Measurements from ENCODE around the gene PHF2.

Gene PHF2

DNA sequence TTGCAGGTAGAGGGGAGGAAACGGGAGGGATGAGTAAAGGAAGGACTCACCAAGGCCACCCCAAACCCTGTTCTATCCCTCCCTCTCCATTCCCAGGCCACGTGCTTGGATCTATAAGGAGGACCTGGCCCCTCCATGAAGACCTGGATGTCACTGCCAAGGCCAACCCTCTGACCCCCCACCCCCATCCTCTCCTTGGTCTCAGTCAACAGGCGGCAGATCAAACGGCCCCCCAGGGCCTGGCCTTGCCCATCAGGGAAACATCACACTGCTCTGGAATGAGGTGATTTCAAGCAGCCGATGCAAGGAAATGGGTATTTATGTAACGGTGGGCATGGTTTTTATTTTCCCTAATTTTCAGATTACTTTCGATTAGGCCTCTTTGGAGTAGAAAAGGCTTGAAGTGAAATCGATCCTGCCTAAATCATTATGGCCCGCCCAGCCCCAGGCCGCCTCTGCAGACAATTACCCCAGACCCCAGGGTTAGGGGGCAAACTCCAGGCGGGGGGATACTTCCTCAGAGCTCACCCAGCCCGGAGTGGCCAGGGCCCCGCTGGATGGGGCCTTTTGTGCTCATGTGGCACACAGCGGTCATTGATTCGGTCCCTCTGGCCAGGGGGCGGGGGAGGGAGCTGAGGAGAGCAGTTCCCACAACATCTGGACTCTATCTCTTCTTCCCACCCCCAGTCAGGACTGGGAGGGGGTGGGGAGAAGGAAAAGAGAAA lies 125.3 kb downstream of the PHF2 start:
- H3K27me3 Mint-ChIP-seq, result peaks cover 16% of the 10 kb centered on the region
- peaks cover 6% of the 10 kb centered on the region for H3K9me3 Mint-ChIP-seq
- H3K36me3 Mint-ChIP-seq (ENCODE audit: insufficient read depth), result peaks cover 1% of the 10 kb centered on the region
- no peak for DNase-seq (ENCODE audit: low spot score in 2 of 2)
- no peak overlapping the region for H3K4me3 Mint-ChIP-seq
- no peak for ATAC-seq (replicated peaks; ENCODE audit: extremely low read depth, poor library complexity, severe bottlenecking)
- no peaks in the 10 kb centered on the region for H3K4me1 Mint-ChIP-seq
- no peak overlapping the region for H3K27ac Mint-ChIP-seq (ENCODE audit: low read depth)

DNA sequence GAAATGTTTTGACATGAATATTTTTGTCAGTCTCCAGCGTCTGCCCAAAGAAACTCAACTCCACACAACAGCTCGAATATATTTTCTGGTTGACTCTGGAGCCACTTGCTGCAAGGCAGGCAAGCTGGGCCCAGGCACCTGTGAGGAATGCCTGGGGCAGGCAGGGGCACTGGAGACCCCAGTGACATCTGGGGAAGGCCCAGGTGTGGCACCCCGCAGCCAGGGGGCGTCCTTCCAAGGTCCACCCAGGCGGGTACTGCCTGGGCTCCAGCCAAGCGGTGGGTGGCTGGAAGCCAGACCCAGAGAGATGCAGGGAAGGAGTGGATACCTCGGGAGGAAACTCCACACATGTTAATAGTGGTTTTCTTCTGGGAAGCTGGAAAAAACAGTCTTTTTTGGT lies 125.9 kb downstream of the PHF2 start:
- H3K4me1 Mint-ChIP-seq, result no peaks in the 10 kb centered on the region
- H3K27ac Mint-ChIP-seq (ENCODE audit: low read depth), result no peak overlapping the region
- DNase-seq (ENCODE audit: low spot score in 2 of 2), result no peak
- H3K36me3 Mint-ChIP-seq (ENCODE audit: insufficient read depth), result peaks cover 1% of the 10 kb centered on the region
- H3K4me3 Mint-ChIP-seq, result no peak overlapping the region
- peaks cover 10% of the 10 kb centered on the region for H3K27me3 Mint-ChIP-seq
- peaks cover 6% of the 10 kb centered on the region for H3K9me3 Mint-ChIP-seq
- ATAC-seq (replicated peaks; ENCODE audit: extremely low read depth, poor library complexity, severe bottlenecking), result no peak

DNA sequence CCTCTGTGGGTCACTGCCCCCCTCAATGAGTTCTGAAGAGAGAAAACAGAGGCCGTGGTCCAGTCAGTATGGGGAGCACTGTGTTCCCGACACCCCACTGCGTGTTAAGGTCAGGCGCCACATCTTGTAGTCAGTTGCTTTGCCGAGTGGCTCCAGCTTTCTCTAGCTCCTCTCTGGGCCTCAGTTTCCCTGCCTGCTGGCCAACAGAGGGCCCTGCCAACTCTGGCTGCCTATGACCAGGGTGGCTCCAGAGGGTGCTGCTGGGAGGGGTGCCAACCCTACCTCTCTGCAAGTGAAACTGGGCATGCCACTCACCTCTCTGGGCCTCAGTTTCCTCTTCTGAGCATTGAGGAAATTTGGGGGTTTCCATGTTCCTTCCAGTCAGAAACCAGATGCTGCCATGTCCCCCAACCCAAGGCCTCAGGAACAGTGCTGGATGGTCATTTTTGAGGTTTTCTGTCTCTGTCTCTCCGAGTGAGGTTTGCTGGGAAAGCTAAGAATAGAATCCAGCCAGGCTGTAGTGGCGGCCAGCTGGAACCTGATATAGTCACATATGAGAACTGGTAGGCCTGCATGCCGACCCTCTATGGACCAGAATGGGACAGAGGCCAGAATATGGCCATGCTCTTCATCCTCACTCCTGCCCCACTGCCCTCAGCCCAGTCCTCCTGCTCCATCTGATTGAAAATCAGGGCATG lies 132.1 kb downstream of the PHF2 start:
- ATAC-seq (replicated peaks; ENCODE audit: extremely low read depth, poor library complexity, severe bottlenecking) (no peak), DNase-seq (ENCODE audit: low spot score in 2 of 2) (no peak)
- Mint-ChIP-seq H3K36me3 (ENCODE audit: insufficient read depth) (no peaks in the 10 kb centered on the region), H3K27me3 (no peaks in the 10 kb centered on the region), H3K4me1 (no peaks in the 10 kb centered on the region), H3K27ac (ENCODE audit: low read depth) (no peak overlapping the region), H3K9me3 (peaks cover 6% of the 10 kb centered on the region), H3K4me3 (no peak overlapping the region)

GRCh38 chr9:93708987-93709302 lies 132.6 kb downstream of the PHF2 start:
- Mint-ChIP-seq H3K4me1 (no peaks in the 10 kb centered on the region), H3K27me3 (no peaks in the 10 kb centered on the region), H3K36me3 (ENCODE audit: insufficient read depth) (no peaks in the 10 kb centered on the region), H3K9me3 (peaks cover 5% of the 10 kb centered on the region), H3K4me3 (no peak overlapping the region), H3K27ac (ENCODE audit: low read depth) (no peak overlapping the region)
- DNase-seq (ENCODE audit: low spot score in 2 of 2) (no peak), ATAC-seq (replicated peaks; ENCODE audit: extremely low read depth, poor library complexity, severe bottlenecking) (no peak)

DNA sequence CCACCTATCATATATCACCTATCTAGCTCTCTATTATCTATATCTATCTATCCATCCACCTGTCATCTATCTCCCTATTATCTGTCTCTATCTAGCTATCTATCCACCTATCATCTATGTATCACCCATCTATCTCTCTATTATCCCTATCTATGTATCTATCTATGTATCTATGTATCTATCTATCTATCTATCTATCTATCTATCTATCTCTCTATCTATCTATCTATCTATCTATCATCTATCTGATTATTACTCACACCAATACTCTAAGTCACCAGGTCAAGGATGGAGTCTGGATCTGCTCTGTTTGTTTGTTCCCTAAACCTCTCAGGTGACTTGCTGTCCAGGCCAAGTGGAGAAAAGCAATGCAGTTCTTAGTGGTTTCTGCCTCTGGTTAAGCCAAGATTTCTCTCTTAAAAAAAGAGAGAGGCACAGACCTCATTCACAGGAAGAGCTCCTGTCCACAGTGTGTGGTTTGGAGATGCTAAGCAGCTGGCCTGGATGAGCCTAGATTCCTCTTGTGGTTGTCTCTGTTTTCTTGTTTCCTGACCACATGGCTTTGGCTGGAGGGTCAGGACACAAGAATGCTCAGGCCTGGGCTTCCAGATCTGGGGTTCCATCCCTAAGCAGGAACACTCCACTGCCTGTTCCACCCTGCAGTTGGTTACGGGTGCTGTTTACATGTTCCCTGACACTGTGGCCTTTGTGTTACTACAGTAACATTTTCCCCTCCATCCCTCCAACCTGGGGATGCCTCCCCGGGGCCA lies 133.4 kb downstream of the PHF2 start:
- DNase-seq (ENCODE audit: low spot score in 2 of 2), result no peak
- Mint-ChIP-seq H3K4me1 (no peaks in the 10 kb centered on the region), H3K9me3 (no peaks in the 10 kb centered on the region), H3K36me3 (ENCODE audit: insufficient read depth) (no peaks in the 10 kb centered on the region), H3K27ac (ENCODE audit: low read depth) (no peak overlapping the region), H3K27me3 (peaks cover 4% of the 10 kb centered on the region), H3K4me3 (no peak overlapping the region)
- no peak for ATAC-seq (replicated peaks; ENCODE audit: extremely low read depth, poor library complexity, severe bottlenecking)

DNA sequence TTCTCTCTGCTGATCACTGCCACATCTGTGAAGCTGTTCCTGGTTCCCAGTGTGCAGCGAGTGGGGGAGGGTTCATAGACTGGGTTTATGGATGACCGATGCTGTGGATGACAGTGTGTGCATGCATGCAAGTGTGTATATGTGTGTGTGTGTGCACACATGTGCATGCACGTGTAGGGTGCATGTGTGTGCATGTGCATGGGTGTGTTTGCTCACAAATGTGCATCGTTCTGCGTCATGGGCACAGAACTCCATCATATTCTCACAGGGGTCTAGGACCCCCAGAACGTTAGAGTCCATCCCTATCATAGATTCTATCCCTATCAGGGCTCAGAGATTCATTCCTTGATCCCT lies 134.0 kb downstream of the PHF2 start:
- no peaks in the 10 kb centered on the region for H3K9me3 Mint-ChIP-seq

GRCh38 chr9:93711002-93711401 lies 134.6 kb downstream of the PHF2 start:
- Mint-ChIP-seq H3K36me3 (ENCODE audit: insufficient read depth) (no peaks in the 10 kb centered on the region), H3K9me3 (peaks cover 1% of the 10 kb centered on the region), H3K4me1 (no peaks in the 10 kb centered on the region), H3K4me3 (no peak overlapping the region), H3K27ac (ENCODE audit: low read depth) (no peak overlapping the region), H3K27me3 (peaks cover 12% of the 10 kb centered on the region)
- DNase-seq (ENCODE audit: low spot score in 2 of 2) (no peak), ATAC-seq (replicated peaks; ENCODE audit: extremely low read depth, poor library complexity, severe bottlenecking) (no peak)

More for the DNA sequence above, 134.0 kb downstream of the PHF2 start:
- no peak overlapping the region for H3K4me3 Mint-ChIP-seq
- ATAC-seq (replicated peaks; ENCODE audit: extremely low read depth, poor library complexity, severe bottlenecking) (no peak), DNase-seq (ENCODE audit: low spot score in 2 of 2) (no peak)
- H3K27ac Mint-ChIP-seq (ENCODE audit: low read depth), result no peak overlapping the region
- no peaks in the 10 kb centered on the region for H3K36me3 Mint-ChIP-seq (ENCODE audit: insufficient read depth)
- H3K27me3 Mint-ChIP-seq, result peaks cover 10% of the 10 kb centered on the region
- H3K4me1 Mint-ChIP-seq, result no peaks in the 10 kb centered on the region

DNA sequence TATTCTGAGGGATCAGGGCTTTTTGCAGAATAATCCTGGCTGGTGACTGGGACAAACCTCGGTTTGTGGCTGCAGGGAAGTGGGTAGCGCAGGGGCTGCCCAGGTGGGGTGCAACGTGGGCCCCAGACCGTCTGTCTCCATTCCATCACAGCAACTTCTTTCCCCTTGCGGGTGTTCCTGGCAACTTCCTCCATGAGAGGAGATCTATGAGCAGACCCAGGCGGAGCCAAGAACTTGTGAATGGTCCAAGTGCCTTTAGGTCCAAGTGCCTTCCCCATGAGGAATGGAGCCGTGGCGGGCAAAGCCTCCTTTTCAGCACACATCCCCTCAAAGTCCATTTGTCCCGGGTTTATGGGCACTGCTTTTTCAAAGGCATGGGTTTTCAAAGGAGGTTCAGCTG lies 136.5 kb downstream of the PHF2 start:
- Mint-ChIP-seq H3K9me3 (peaks cover 8% of the 10 kb centered on the region), H3K27ac (ENCODE audit: low read depth) (no peak overlapping the region), H3K4me1 (no peaks in the 10 kb centered on the region), H3K27me3 (peaks cover 12% of the 10 kb centered on the region), H3K36me3 (ENCODE audit: insufficient read depth) (no peaks in the 10 kb centered on the region), H3K4me3 (no peak overlapping the region)
- ATAC-seq (replicated peaks; ENCODE audit: extremely low read depth, poor library complexity, severe bottlenecking), result no peak
- no peak for DNase-seq (ENCODE audit: low spot score in 2 of 2)

DNA sequence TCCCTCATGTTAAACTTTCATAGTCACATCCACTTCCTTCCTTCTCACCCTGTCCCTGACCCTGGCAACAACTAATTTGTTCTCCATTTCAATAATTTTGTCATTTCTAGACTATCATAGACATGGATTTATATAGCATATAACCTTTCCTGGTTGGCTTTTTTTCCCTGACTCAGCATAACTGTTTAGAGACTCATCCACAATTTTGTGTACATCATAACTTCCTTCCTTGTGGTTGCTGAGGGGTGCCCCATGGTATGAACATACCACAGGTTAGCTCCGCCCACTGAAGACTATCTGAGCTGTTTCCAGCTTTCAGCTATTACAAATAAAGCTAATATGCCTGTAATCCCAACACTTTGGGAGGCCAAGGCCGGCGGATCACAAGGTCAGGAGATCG lies 137.3 kb downstream of the PHF2 start:
- ATAC-seq (replicated peaks; ENCODE audit: extremely low read depth, poor library complexity, severe bottlenecking) (no peak), DNase-seq (ENCODE audit: low spot score in 2 of 2) (no peak)
- Mint-ChIP-seq H3K4me3 (no peak overlapping the region), H3K4me1 (no peaks in the 10 kb centered on the region), H3K27me3 (peaks cover 12% of the 10 kb centered on the region), H3K27ac (ENCODE audit: low read depth) (no peak overlapping the region), H3K36me3 (ENCODE audit: insufficient read depth) (no peaks in the 10 kb centered on the region), H3K9me3 (peaks cover 8% of the 10 kb centered on the region)

GRCh38 chr9:93721417-93721965 lies 145.1 kb downstream of the PHF2 start:
- Mint-ChIP-seq H3K9me3 (peaks cover 2% of the 10 kb centered on the region), H3K27ac (ENCODE audit: low read depth) (no peak overlapping the region), H3K4me1 (no peaks in the 10 kb centered on the region), H3K4me3 (no peak overlapping the region), H3K27me3 (peaks cover 6% of the 10 kb centered on the region), H3K36me3 (ENCODE audit: insufficient read depth) (no peaks in the 10 kb centered on the region)
- ATAC-seq (replicated peaks; ENCODE audit: extremely low read depth, poor library complexity, severe bottlenecking), result no peak
- no peak for DNase-seq (ENCODE audit: low spot score in 2 of 2)

DNA sequence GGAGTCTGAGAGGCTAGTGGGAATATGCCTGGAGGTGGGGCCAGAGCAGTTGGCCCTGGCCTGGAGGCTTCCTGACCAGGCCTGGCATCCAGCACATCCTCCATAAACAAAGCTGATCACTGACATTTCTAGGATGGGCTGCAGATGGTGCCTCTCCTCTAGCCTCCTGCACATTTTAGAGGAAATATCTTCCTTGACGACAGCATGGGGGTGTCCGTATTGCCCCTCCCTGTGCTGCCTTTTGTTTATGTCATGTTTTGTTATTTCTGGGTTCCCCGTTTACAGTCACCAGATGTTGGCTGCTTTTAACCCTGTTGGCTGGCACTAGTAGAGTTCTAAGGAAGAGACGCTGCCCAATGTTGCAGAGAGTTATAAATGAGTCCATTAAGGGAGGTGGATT lies 148.5 kb downstream of the PHF2 start:
- DNase-seq (ENCODE audit: low spot score in 2 of 2) (no peak), ATAC-seq (replicated peaks; ENCODE audit: extremely low read depth, poor library complexity, severe bottlenecking) (no peak)
- Mint-ChIP-seq H3K27me3 (peaks cover 37% of the 10 kb centered on the region), H3K4me1 (no peaks in the 10 kb centered on the region), H3K36me3 (ENCODE audit: insufficient read depth) (no peaks in the 10 kb centered on the region), H3K27ac (ENCODE audit: low read depth) (no peak overlapping the region), H3K4me3 (no peak overlapping the region), H3K9me3 (no peaks in the 10 kb centered on the region)

- Mint-ChIP-seq H3K27ac (ENCODE audit: low read depth) (no peak overlapping the region), H3K9me3 (no peaks in the 10 kb centered on the region), H3K27me3 (peaks cover 42% of the 10 kb centered on the region), H3K36me3 (ENCODE audit: insufficient read depth) (no peaks in the 10 kb centered on the region), H3K4me3 (no peak overlapping the region), H3K4me1 (no peaks in the 10 kb centered on the region)
- no peak for ATAC-seq (replicated peaks; ENCODE audit: extremely low read depth, poor library complexity, severe bottlenecking)
- DNase-seq (ENCODE audit: low spot score in 2 of 2), result no peak
Observed at GRCh38 chr9:93725382-93725781, 149.0 kb downstream of the PHF2 start.

- no peak overlapping the region for H3K4me3 Mint-ChIP-seq
- no peak overlapping the region for H3K27ac Mint-ChIP-seq (ENCODE audit: low read depth)
- DNase-seq (ENCODE audit: low spot score in 2 of 2) (no peak), ATAC-seq (replicated peaks; ENCODE audit: extremely low read depth, poor library complexity, severe bottlenecking) (no peak)
- H3K9me3 Mint-ChIP-seq, result no peaks in the 10 kb centered on the region
- no peaks in the 10 kb centered on the region for H3K4me1 Mint-ChIP-seq
- peaks cover 50% of the 10 kb centered on the region for H3K27me3 Mint-ChIP-seq
- H3K36me3 Mint-ChIP-seq (ENCODE audit: insufficient read depth), result no peaks in the 10 kb centered on the region
Observed at GRCh38 chr9:93726147-93726546, 149.8 kb downstream of the PHF2 start.
